C4-2B (cell line): ENCODE data around the gene ERICH6.

Experiments
- ZFX ChIP-seq: fragments of 450-650 bp; IDR thresholded peaks from 2 replicates; pipeline ENCODE4 v1.6.1; 2017
- TF ChIP-seq, protein P1 (sequence below): fragments of 450-650 bp; conservative IDR thresholded peaks from 2 replicates; pipeline ENCODE4 v1.5.1; 2017; ENCODE audit warnings: mild to moderate bottlenecking

DNA sequence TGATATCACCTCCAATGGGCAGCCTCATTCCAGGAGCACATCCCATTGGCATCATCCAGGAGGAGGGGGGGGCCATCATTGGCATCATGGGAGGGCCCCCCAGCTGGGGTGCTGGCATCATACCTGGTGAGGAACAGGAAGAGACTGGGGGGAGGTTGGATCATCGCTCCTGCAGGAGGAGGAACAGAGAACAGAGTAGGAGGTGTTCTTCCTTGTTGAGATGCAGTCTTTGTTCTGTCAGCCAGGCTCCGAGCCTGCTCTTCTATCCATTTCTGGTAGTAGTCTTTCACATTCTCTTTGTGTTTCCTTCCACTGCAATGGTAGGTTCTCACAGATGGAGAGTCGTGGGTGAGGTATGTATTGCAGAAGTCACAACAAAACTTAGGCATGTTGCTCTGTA, 16.7 kb upstream of the ERICH6 start:
- TF ChIP-seq ZFX, result no peak
- TF ChIP-seq, protein P1, sequence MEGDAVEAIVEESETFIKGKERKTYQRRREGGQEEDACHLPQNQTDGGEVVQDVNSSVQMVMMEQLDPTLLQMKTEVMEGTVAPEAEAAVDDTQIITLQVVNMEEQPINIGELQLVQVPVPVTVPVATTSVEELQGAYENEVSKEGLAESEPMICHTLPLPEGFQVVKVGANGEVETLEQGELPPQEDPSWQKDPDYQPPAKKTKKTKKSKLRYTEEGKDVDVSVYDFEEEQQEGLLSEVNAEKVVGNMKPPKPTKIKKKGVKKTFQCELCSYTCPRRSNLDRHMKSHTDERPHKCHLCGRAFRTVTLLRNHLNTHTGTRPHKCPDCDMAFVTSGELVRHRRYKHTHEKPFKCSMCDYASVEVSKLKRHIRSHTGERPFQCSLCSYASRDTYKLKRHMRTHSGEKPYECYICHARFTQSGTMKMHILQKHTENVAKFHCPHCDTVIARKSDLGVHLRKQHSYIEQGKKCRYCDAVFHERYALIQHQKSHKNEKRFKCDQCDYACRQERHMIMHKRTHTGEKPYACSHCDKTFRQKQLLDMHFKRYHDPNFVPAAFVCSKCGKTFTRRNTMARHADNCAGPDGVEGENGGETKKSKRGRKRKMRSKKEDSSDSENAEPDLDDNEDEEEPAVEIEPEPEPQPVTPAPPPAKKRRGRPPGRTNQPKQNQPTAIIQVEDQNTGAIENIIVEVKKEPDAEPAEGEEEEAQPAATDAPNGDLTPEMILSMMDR, result no peak
